Activated CD4-positive, alpha-beta T cell treated with anti-CD3 and anti-CD28 coated beads, Interleukin-2, amount 50 U/mL, for 24 hours (primary cell): ENCODE measurements around the gene SAMD8.
"Not testable (repeated sequence)": the region's sequence is repeated elsewhere in the genome, so short reads cannot be mapped to it uniquely, and the experiment has no call there.

Experiments
- DNase-seq, 2 donors: peaks; one replicate each; pipeline ENCODE4 v3.0.0-alpha.2; 2020; ENCODE audit warnings: low read depth in 1 of 2, low spot score in 1 of 2

The SAMD8 gene

GRCh38 chr10:75191821-75192568 lies 80.5 kb downstream of the SAMD8 start:
- DNase-seq = no peak

DNA sequence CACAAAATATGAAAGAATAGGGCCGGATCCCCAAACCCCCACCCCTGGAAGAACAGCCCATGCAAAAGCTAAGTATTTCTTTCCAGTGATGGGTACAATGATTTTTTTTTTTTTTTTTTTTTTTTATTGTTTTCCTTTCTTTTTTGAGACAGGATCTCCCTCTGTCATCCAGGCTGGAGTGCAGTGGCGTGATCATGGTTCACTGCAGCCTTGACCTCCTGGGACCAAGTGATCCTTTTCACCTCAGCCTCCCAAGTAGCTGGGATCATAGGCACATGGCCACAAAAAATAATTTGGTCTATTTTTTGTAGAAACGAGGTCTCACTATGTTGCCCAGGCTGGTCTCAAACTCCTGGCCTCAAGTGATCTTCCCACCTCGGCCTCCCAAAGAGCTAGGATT lies 83.2 kb downstream of the SAMD8 start:
- DNase-seq = not testable (repeated sequence)

DNA sequence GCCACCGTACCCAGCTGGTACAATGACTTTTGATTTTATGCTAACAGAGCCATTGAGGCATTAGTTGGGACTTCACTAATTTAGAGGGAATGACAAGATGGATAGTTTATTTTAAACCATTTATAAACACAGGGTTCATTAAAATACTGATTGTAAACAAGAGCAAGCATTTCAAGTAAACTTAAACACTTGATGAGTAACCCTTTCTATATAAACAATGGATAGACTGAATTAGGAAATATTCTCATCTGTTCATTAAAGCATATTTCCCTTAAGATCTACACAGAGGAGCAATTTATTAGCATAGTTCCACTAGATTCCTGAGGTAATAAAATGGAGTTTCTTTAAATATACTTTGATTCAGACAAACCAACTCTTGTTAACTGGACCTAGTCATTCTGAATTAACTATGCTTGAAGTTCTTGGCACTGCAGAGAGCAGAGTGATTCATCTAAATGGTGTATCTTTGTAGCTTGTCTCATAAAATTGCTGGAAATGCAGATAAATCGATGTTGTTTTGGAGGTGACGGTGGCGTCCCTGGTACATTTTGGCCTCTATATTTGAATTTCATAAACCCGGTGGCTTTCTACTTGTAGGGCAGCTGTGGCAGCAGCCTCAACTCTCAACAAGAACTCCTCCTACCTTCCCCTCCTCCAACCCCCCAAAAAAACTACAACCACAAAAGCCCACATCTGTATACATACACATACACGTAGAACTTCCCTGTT lies 83.7 kb downstream of the SAMD8 start:
- DNase-seq = no peak

DNA sequence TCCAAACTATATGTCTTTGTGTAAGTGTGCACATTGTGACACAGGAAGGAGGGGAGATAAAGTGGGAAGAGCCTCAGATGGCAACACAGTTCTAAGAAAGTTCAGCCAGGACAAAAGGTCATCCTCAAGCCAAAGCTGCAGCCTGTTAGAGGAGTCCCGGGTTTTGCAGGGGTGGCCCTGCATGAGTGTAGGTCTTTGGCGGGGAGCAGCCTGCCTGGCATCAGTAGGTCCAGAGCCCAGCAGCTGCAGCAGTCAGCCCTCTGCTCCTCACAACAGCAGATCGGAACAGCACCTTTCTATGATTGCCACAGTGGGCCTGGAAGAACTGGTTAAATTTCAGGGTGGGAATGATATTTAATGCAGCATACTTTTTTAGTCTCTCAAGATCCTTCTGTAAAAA lies 85.6 kb downstream of the SAMD8 start:
- DNase-seq = no peak

- DNase-seq = no peak
Observed at GRCh38 chr10:75197906-75198305, 86.5 kb downstream of the SAMD8 start.

GRCh38 chr10:75199949-75200348 lies 88.5 kb downstream of the SAMD8 start:
- DNase-seq = not testable (repeated sequence)

DNA sequence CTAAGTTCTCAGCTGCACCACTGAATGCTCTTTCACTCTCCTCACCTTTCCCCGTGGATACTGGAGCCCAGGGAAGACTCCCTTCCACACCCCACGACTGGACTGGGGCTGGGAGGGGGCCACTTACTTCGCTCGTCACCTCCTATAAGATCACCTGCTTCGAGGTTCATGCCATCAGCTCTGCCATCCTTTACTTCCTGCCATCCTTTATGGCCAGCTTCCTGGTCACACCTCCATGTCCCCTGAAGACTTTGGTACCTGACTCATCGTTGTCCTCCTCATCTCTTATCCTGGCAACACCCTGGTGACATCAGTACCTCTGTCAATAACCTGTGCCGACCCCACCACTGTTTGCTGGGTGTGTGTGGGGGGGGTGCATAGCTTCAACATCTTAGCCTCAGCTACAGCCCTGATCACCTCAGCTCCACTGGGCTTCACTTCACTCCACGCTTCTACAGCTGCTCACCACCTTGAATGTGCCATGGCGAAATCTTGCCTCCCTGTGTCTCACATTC lies 90.4 kb downstream of the SAMD8 start:
- no peak for DNase-seq

GRCh38 chr10:75202321-75203045 lies 91.0 kb downstream of the SAMD8 start:
- DNase-seq = no peak

- not testable (repeated sequence) for DNase-seq
Observed at GRCh38 chr10:75203046-75203620, 91.7 kb downstream of the SAMD8 start.

DNA sequence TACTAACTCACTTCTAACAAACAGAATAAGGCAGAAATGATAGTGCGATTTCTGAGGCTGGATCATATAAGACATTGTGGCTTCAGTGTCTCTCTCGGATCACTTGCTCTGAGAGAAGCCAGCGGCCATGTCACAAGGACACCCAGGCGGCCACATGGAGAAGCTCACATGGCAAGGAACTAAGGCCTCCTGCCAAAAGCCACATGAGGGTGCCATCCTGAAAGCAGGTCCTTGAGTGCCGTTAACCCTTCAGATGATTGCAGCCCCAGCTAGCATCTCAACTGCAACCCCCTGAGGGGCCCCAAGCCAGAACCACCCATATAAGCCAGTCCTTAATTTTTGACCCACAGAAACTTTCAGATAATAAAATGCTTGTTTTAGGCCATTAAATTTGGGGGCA lies 92.3 kb downstream of the SAMD8 start:
- DNase-seq = no peak

DNA sequence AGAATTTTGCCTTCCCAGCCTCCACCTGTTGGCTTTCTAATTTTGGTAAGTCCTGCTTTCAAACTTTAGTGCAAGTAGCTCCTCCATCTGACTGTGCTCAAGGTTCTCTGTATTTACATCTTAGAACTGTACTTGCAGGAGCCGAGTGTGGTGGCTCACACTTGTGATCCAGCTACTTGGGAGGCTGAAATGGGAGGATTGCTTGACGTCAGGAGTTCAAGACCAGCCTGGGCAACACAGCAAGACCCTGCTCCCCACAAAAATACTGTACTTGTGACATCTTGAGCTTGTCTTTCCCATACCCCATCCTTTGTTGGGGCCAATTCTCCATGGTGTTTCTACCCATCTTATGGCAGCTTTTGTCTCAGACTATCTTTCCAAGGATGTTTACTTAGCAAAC lies 94.5 kb downstream of the SAMD8 start:
- DNase-seq = no peak

GRCh38 chr10:75206638-75207037 lies 95.2 kb downstream of the SAMD8 start:
- DNase-seq = not testable (repeated sequence)

- DNase-seq = no peak
Observed at GRCh38 chr10:75207079-75207856, 95.8 kb downstream of the SAMD8 start.

DNA sequence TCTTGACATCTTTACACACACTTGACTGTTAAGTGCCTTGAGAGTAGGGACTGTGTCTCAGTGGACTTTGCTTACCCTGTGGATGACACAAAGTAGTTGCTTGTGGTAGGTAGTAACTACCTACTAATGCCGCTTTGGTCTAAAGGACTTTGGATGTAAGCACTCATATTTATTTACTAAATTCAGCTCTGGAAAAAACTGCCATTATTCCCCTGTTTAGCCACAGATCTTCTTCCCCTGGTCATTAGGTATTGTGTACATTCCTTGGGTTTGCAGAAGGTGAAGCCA lies 96.3 kb downstream of the SAMD8 start:
- no peak for DNase-seq

DNA sequence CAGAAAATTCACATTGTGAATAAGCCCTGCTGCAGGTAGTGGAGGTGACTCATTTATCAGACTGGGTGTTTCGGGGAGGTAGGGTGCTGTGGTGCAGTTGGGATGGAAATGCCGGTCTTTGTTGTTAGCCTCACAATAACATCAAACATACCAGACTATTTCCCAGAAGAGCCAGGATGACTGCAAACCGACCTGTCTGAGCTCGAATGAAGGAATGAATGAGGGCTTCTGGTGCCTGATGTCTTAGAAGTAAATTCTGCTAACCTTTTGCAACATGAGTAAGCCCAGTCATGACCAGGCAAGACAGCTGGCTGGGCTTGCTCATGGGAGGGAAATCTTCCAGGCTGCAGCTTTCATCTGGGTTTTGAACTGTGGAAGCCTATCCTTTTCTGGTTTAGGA lies 96.7 kb downstream of the SAMD8 start:
- DNase-seq = no peak

DNA sequence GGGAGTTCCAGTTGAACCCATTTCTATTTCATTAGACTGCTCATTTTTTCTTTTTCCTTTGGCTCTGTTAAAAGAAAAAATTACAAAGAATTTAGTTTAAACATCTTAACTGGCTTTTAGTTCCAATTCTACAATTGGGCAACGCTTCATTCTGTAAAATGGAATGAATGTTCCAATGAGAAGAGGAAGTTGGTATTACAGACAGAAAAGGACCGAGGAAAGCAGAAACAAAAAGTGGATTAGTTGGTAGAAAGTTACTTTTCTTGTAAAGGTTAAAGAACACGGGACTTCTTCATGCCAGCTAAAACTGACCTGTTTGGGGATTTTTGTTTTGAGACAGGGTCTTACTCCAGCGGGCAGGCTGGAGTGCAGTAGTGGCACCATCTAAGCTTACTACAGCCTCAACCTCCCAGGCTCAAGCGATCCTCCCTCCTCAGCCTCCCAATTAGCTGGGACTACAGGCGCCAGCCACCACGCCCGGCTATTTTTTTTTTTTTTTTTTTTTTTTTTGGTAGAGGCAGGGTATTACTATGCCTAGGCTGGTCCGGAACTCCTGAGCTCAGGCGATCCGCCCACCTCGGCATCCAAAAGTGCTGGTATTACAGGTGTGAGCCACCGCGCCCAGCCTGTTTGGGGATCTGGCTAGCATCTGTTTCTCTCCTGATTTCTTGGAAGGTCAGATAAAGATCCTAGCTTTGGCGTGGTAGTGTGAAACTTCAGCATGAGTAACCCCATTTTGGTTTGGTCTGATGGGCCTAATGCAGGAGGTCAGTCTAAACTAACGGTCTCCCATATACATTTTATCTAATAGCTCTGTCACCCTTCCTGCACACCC lies 97.8 kb downstream of the SAMD8 start:
- DNase-seq = no peak

GRCh38 chr10:75209921-75210281 lies 98.4 kb downstream of the SAMD8 start:
- peak; percentile 44 to 63 for DNase-seq

DNA sequence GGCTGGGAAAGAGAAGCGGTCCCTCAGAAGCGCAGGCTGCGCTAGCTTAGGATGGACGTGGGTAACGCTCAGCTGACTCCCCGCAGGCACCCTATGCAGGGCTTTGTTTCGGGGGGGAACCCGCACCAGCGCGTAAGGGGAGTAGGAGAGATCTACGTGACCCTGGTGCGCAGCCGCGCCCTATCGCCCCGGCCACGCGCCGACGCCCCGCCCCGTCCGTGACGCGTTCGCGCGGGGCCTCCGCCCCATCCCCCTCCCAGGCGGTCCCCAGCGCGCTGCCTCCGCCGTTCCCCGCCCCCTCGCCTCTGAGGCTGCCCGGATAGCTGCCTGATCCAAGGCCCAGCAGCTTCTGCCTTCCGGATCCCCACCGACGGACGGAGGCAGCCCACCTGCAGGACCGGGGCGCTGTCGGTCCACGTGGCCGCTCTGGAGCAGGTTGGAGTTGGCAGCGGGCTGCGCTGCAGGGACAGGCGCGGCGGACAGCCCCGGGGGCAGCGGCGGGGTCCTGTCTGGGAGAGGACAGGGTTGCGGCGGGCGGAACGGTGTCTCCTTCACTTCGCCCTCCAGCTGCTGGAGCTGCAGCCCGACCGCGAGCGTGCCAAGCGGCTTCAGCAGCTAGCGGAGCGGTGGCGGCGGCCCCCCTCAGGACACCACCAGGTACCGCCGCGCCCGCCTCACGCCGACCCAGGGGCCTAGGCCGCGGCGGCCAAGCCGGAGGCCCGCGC lies 99.0 kb downstream of the SAMD8 start, which contains the start of gene VDAC2:
Gene VDAC2, plus strand, starts transcription at position 515 of the 725 bp plus-strand sequence. CDS start 363 bp downstream, outside the sequence.
- peak; percentile 89 to 97 for DNase-seq

GRCh38 chr10:75211007-75211691 lies 99.7 kb downstream of the SAMD8 start:
- peak in 1 of 2 donors; percentile 29 for DNase-seq
